ENCODE data around the gene SRSF2.
A peak's percentile ranks its signal among the peaks of the same experiment; 100 is the strongest.
"Not testable (repeated sequence)": the region's sequence is repeated elsewhere in the genome, so short reads cannot be mapped to it uniquely, and the experiment has no call there.

Gene SRSF2

GRCh38 chr17:76732734-76733617 is 4.2 kb downstream of the SRSF2 start:
- Histone ChIP-seq H3K36me3 (ENCODE audit: control insufficient read depth in 5 of 5, insufficient read depth in 5 of 5, low read length in 5 of 5) (peaks cover 23 to 45% (median 30%) of the 10 kb centered on the region in 5 donors), H3K4me1 (ENCODE audit: control insufficient read depth in 5 of 5, insufficient read depth in 5 of 5, low read length in 5 of 5) (peaks cover 16 to 59% (median 48%) of the 10 kb centered on the region in 5 donors), H3K27ac (ENCODE audit: low read depth, low read length) (peak overlapping the region; percentile 27)

GRCh38 chr17:76731800-76732733 is 5.1 kb downstream of the SRSF2 start:
- not testable (repeated sequence) for H3K4me3 ChIP-seq (ENCODE audit: low read depth in 1 of 5, low read length in 5 of 5); H3K27me3 ChIP-seq (ENCODE audit: control insufficient read depth in 5 of 5, insufficient read depth in 4 of 5, low read length in 5 of 5); H3K9ac ChIP-seq (ENCODE audit: low read length in 5 of 5); H3K9me3 ChIP-seq (ENCODE audit: control insufficient read depth in 5 of 5, low read length in 5 of 5)
- peak overlapping the region; percentile 4 for H3K27ac ChIP-seq (ENCODE audit: low read depth, low read length)
- H3K36me3 ChIP-seq (ENCODE audit: control insufficient read depth in 5 of 5, insufficient read depth in 5 of 5, low read length in 5 of 5): peaks cover 23 to 45% (median 30%) of the 10 kb centered on the region in 5 donors
- H3K4me1 ChIP-seq (ENCODE audit: control insufficient read depth in 5 of 5, insufficient read depth in 5 of 5, low read length in 5 of 5): peaks cover 21 to 68% (median 56%) of the 10 kb centered on the region in 5 donors

More at GRCh38 chr17:76732734-76733617, 4.2 kb downstream of the SRSF2 start:
- H3K4me3 ChIP-seq (ENCODE audit: low read depth in 1 of 5, low read length in 5 of 5): no peak overlapping the region
- no peaks in the 10 kb centered on the region for H3K9me3 ChIP-seq (ENCODE audit: control insufficient read depth in 5 of 5, low read length in 5 of 5)
- no peaks in the 10 kb centered on the region for H3K27me3 ChIP-seq (ENCODE audit: control insufficient read depth in 5 of 5, insufficient read depth in 4 of 5, low read length in 5 of 5)
- peak overlapping the region in 1 of 5 donors; percentile 32 for H3K9ac ChIP-seq (ENCODE audit: low read length in 5 of 5)

GRCh38 chr17:76727745-76728456 is 9.2 kb downstream of the SRSF2 start:
- peak overlapping the region in 3 of 5 donors; percentile 59 to 93 (median 85) for H3K9ac ChIP-seq (ENCODE audit: low read length in 5 of 5)
- peaks cover 7 to 40% (median 19%) of the 10 kb centered on the region in 5 donors for H3K36me3 ChIP-seq (ENCODE audit: control insufficient read depth in 5 of 5, insufficient read depth in 5 of 5, low read length in 5 of 5)
- H3K27ac ChIP-seq (ENCODE audit: low read depth, low read length): peak overlapping the region; percentile 99
- H3K4me1 ChIP-seq (ENCODE audit: control insufficient read depth in 5 of 5, insufficient read depth in 5 of 5, low read length in 5 of 5): peaks cover 9 to 55% (median 43%) of the 10 kb centered on the region in 5 donors
- H3K9me3 ChIP-seq (ENCODE audit: control insufficient read depth in 5 of 5, low read length in 5 of 5): no peaks in the 10 kb centered on the region
- peak overlapping the region; percentile 61 to 95 (median 82) for H3K4me3 ChIP-seq (ENCODE audit: low read depth in 1 of 5, low read length in 5 of 5)
- H3K27me3 ChIP-seq (ENCODE audit: control insufficient read depth in 5 of 5, insufficient read depth in 4 of 5, low read length in 5 of 5): no peaks in the 10 kb centered on the region

GRCh38 chr17:76726776-76727718 is 10.1 kb downstream of the SRSF2 start, which contains the start of gene METTL23:
Gene METTL23 (plus strand): TSS chr17:76726839. CDS start chr17:76729711, 2,872 bp downstream.
- H3K27ac ChIP-seq (ENCODE audit: low read depth, low read length): peak within 1 kb of the TSS; percentile 99
- peaks cover 9 to 47% (median 37%) of the 10 kb centered on the region in 5 donors for H3K4me1 ChIP-seq (ENCODE audit: control insufficient read depth in 5 of 5, insufficient read depth in 5 of 5, low read length in 5 of 5)

GRCh38 chr17:76726231-76726775 is 10.8 kb downstream of the SRSF2 start, which contains the start of gene JMJD6:
Gene JMJD6 (minus strand): TSS chr17:76726606. CDS start chr17:76726475, 131 bp downstream.
- Histone ChIP-seq H3K9me3 (ENCODE audit: control insufficient read depth in 5 of 5, low read length in 5 of 5) (no peaks in the 10 kb centered on the region), H3K27me3 (ENCODE audit: control insufficient read depth in 5 of 5, insufficient read depth in 4 of 5, low read length in 5 of 5) (no peaks in the 10 kb centered on the region), H3K36me3 (ENCODE audit: control insufficient read depth in 5 of 5, insufficient read depth in 5 of 5, low read length in 5 of 5) (peaks cover 2 to 42% (median 24%) of the 10 kb centered on the region in 5 donors), H3K4me3 (ENCODE audit: low read depth in 1 of 5, low read length in 5 of 5) (peak within 1 kb of the TSS; percentile 84 to 95 (median 88)), H3K4me1 (ENCODE audit: control insufficient read depth in 5 of 5, insufficient read depth in 5 of 5, low read length in 5 of 5) (peaks cover 9 to 43% (median 33%) of the 10 kb centered on the region in 5 donors), H3K27ac (ENCODE audit: low read depth, low read length) (peak within 1 kb of the TSS; percentile 99), H3K9ac (ENCODE audit: low read length in 5 of 5) (peak within 1 kb of the TSS; percentile 68 to 98 (median 96))

More at GRCh38 chr17:76726776-76727718, 10.1 kb downstream of the SRSF2 start, which contains the start of gene METTL23:
- Histone ChIP-seq H3K9me3 (ENCODE audit: control insufficient read depth in 5 of 5, low read length in 5 of 5) (no peaks in the 10 kb centered on the region), H3K36me3 (ENCODE audit: control insufficient read depth in 5 of 5, insufficient read depth in 5 of 5, low read length in 5 of 5) (peaks cover 7 to 42% (median 17%) of the 10 kb centered on the region in 5 donors), H3K27me3 (ENCODE audit: control insufficient read depth in 5 of 5, insufficient read depth in 4 of 5, low read length in 5 of 5) (no peaks in the 10 kb centered on the region), H3K4me3 (ENCODE audit: low read depth in 1 of 5, low read length in 5 of 5) (peak within 1 kb of the TSS; percentile 84 to 95 (median 88)), H3K9ac (ENCODE audit: low read length in 5 of 5) (peak within 1 kb of the TSS; percentile 68 to 98 (median 96))

- H3K36me3 ChIP-seq (ENCODE audit: control insufficient read depth in 5 of 5, insufficient read depth in 5 of 5, low read length in 5 of 5): peaks cover 0 to 45% (median 27%) of the 10 kb centered on the region in 5 donors
Observed at GRCh38 chr17:76725580-76726230, 11.4 kb downstream of the SRSF2 start.

GRCh38 chr17:76723812-76724211 is 13.3 kb downstream of the SRSF2 start:
- no peak overlapping the region for H3K9ac ChIP-seq (ENCODE audit: low read length in 5 of 5)
- H3K4me1 ChIP-seq (ENCODE audit: control insufficient read depth in 5 of 5, insufficient read depth in 5 of 5, low read length in 5 of 5): peaks cover 9 to 36% (median 32%) of the 10 kb centered on the region in 5 donors
- H3K27ac ChIP-seq (ENCODE audit: low read depth, low read length): no peak overlapping the region
- peaks cover 7 to 58% (median 46%) of the 10 kb centered on the region in 5 donors for H3K36me3 ChIP-seq (ENCODE audit: control insufficient read depth in 5 of 5, insufficient read depth in 5 of 5, low read length in 5 of 5)
- H3K9me3 ChIP-seq (ENCODE audit: control insufficient read depth in 5 of 5, low read length in 5 of 5): no peaks in the 10 kb centered on the region
- no peak overlapping the region for H3K4me3 ChIP-seq (ENCODE audit: low read depth in 1 of 5, low read length in 5 of 5)
- no peaks in the 10 kb centered on the region for H3K27me3 ChIP-seq (ENCODE audit: control insufficient read depth in 5 of 5, insufficient read depth in 4 of 5, low read length in 5 of 5)

More at GRCh38 chr17:76725580-76726230, 11.4 kb downstream of the SRSF2 start:
- Histone ChIP-seq H3K4me3 (ENCODE audit: low read depth in 1 of 5, low read length in 5 of 5) (peak overlapping the region; percentile 79 to 95 (median 85)), H3K4me1 (ENCODE audit: control insufficient read depth in 5 of 5, insufficient read depth in 5 of 5, low read length in 5 of 5) (peaks cover 9 to 41% (median 33%) of the 10 kb centered on the region in 5 donors), H3K27ac (ENCODE audit: low read depth, low read length) (peak overlapping the region; percentile 99), H3K9ac (ENCODE audit: low read length in 5 of 5) (peak overlapping the region; percentile 68 to 98 (median 96)), H3K9me3 (ENCODE audit: control insufficient read depth in 5 of 5, low read length in 5 of 5) (no peaks in the 10 kb centered on the region), H3K27me3 (ENCODE audit: control insufficient read depth in 5 of 5, insufficient read depth in 4 of 5, low read length in 5 of 5) (no peaks in the 10 kb centered on the region)

GRCh38 chr17:76722977-76723376 is 14.2 kb downstream of the SRSF2 start:
- Histone ChIP-seq H3K4me1 (ENCODE audit: control insufficient read depth in 5 of 5, insufficient read depth in 5 of 5, low read length in 5 of 5) (peaks cover 9 to 30% (median 29%) of the 10 kb centered on the region in 5 donors), H3K36me3 (ENCODE audit: control insufficient read depth in 5 of 5, insufficient read depth in 5 of 5, low read length in 5 of 5) (peaks cover 8 to 66% (median 55%) of the 10 kb centered on the region in 5 donors)
- H3K9ac ChIP-seq (ENCODE audit: low read length in 5 of 5); H3K9me3 ChIP-seq (ENCODE audit: control insufficient read depth in 5 of 5, low read length in 5 of 5); H3K27me3 ChIP-seq (ENCODE audit: control insufficient read depth in 5 of 5, insufficient read depth in 4 of 5, low read length in 5 of 5); H3K27ac ChIP-seq (ENCODE audit: low read depth, low read length); H3K4me3 ChIP-seq (ENCODE audit: low read depth in 1 of 5, low read length in 5 of 5): not testable (repeated sequence)

Measured in subcutaneous abdominal adipose tissue (tissue), 5 donors.